IPS DF 19.7 (cell line): Measurements from ENCODE around the gene REXO5.
"Not testable (repeated sequence)": the region's sequence is repeated elsewhere in the genome, so short reads cannot be mapped to it uniquely, and the experiment has no call there.

Experiments
- DNase-seq: peaks from one replicate; pipeline ENCODE4 v3.0.0-alpha.2; 2013; ENCODE audit warnings: low read depth, low spot score

REXO5 gene

DNA sequence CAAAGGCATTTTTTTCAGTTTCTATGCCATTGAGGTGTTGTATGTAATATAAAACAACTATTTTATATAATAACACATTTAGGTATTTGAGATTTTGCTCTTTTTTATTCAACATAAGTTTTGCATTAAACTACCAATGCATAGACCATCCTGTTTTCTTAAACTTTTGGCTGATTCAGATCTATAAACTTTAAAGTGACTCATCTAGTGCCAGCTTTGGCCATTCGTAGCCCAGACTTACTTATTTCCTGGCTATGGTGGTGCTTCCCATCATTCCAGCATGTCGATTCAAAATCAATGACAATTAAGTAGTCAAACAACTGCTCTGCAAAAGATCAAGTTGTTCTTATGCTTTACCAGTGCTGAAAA is 3.2 kb upstream of the REXO5 start:
- DNase-seq = no peak

- no peak for DNase-seq
Observed at GRCh38 chr16:20803561-20804214, 2.6 kb upstream of the REXO5 start.

- not testable (repeated sequence) for DNase-seq
Observed at GRCh38 chr16:20805684-20806167, 601 bp upstream of the REXO5 start.

DNA sequence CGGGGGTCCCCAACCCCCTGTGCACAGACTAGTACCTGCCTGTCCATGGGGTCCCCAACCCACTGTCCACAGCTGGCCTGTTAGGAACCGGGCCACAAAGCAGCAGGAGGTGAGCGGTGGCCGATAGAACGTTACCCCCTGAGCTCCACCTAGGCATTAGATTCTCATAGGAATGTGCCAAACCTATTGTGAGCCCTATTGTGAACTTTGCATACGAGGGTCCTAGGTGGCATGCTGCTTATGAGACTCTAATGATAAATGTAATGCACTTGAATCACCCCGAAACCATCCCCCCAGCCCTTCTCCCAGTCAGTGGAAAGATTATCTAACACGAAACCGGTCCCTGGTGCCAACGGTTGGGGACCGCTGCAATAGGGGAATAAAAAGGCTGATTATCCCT is 1.5 kb downstream of the REXO5 start:
- no peak for DNase-seq

DNA sequence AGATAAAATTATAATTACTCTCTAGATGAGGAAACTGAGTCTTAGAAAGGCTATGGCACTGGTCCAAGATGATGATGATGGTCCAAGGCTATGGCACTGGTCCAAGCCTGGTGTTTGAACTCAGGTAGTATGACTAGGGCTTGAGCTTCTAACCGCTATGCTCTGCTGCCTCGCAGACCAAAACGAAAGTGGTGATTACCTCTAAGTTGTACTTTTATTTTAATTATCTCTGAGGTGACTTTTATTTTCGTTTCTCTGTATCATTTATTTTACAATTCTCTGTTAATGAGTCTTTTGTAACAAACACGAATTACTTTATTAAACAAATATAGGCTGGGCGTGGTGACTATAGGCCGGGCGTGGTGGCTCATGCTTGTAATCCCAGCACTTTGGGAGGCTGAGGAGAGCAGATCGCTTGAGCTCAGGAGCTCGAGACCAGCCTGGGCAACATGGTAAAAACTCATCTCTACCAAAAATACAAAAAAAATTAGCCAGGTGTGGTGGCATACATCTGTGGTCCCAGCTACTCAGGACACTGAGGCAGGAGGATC is 5.6 kb downstream of the REXO5 start:
- DNase-seq = no peak

DNA sequence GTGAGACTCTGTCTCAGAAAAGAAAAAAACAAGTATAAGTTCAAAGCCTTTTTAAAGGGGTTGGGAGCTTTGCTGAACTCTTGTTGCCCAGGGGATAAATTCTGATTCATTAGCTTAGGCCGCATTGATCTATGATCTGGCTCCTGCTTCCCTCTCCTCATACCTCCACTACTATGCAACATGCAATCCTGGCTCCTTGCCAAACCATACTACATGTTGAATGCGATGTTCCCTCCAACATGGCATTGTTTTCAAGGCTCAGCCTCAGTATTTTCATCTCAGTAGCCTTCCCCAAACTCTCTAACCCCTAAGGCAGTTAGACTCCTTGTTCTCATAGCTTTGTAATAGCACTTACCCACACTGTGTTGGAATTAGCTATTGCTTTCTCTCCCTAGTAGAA is 6.2 kb downstream of the REXO5 start:
- no peak for DNase-seq

DNA sequence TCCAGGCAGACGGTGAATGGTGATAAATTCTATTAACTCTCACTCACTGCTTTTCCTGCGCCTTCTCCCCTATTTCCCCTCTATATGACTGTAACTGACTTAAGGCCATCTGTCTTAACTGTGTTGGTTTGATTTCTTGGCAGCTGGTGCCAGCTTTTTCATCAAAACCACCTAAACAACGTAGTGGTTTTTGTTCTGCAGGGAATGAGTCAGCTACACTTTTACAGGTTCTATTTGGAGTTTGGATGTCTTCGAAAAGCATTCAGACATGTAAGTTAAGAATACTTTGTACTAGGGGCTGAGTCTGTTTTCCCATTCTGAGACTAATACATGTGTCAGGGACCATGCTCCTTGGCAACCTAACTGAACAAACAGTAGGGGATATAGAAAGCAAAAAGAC is 8.5 kb downstream of the REXO5 start:
- DNase-seq = no peak

GRCh38 chr16:20818929-20819585 is 12.7 kb downstream of the REXO5 start:
- DNase-seq = no peak

DNA sequence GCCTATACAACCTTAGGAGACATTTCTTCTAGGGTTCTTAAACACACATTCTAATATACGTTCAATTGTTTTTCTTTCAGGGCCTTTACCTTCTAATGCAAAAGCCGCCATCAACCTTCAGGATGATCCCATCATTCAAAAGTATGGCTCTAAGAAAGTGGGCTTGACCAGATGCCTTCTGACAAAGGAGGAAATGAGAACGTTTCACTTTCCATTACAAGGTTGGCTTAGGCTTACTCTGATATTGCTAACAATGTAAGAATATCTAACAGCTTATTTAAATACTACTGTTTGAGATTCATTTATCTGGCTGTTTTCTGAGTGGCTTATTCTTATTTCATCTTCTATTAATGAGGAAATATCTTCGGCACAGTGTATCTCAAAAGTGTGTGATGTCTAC is 15.4 kb downstream of the REXO5 start:
- DNase-seq = no peak

DNA sequence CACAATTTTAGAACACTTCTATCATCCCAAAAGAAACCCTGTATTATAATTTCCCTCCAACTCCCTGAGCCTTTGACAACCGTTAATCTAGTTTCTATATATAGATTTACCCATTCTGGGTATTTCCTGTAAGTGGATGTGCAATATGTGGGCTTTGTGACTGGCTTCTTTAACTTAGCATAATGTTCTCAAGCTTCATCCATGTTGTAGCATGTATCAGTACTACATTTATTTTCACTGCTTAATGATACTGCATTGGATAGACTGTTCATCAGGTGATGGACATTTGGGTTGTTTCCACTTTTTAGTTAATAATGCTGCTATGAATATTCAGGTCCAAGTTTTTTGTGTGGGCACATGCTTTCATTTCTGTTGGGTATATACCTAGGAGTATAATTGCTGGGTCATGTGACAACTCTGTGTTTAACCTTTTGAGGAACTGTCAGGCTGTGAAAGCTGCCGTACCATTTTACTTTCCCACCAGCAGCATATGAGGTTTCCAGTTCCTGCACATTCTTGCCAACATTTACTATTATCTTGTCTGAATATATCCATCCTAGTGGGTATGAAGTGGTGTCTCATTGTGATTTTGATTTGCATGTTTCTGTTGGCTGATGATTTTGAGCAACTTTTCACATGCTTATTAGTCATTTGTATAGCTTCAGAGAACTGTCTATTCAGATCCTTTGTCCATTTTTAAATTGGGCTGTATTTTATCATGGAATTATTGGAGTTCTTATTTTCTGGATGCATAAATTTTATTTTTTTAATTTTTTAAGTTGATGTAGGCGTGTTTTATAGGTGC is 16.4 kb downstream of the REXO5 start:
- no peak for DNase-seq

DNA sequence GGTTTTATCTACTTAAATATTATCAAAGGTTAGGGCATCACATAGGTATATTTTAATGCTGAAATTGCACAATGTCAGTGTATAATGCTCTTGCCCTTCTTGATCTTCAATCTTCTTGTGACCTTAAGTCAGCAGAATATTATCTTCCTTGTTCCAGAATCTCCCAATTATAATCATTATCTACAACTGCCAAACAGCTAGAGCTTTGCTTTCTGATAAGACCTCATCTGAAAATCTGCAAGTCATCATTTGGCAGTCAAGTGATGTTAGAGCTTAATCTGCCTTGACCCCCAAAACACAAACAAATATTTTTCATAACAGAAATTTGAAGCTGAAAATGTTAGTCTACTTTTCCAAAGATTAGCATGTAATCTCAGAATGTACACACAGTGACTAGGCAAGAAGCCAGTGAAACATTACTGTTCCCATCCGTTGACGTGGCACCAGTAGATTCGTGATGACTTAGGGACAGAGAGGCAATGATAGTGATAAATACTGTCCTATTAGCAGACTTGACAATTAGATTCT is 19.8 kb downstream of the REXO5 start:
- DNase-seq = no peak

GRCh38 chr16:20829536-20829935 is 23.2 kb downstream of the REXO5 start:
- no peak for DNase-seq

GRCh38 chr16:20830372-20830771 is 24.0 kb downstream of the REXO5 start:
- DNase-seq = no peak

GRCh38 chr16:20833086-20833485 is 26.8 kb downstream of the REXO5 start:
- no peak for DNase-seq

DNA sequence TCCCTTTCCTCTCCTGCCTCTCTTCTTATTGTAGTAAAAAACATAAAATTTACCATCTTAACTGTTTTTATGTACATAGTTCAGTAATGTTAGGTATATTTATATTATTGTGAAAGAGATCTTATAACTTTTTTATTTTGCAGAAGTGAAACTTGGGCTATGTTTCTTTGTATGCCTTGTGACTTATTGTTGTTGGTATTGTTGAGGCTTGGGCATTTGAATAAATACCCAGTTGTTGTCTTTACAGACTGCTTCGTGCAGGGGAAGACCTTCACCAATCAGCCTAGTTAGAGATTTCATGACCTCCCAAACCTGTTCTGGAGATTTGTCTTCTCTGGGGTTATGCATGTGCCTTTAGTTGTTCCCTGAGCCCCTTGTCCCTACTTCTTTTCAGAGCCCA is 31.9 kb downstream of the REXO5 start:
- DNase-seq = no peak

GRCh38 chr16:20839504-20839903 is 33.2 kb downstream of the REXO5 start:
- DNase-seq = no peak

DNA sequence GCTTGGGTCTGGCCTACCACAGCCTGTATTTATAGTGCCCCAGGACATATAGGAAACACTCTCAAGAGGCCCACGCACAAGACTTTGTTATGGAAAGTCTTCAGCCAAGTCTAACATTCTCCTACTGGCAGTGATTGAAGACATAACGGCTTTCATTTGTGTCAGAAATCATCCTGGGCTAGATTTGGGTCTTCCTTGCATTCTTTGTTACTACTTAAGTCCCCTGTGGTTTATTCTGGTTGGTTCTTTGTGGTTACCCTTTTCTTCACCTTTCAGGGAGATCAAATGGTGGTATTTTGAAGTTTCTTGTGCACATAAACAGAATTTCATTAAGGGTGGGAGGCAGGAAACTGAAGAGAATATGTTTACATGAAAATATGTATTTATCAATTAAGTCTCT is 37.7 kb downstream of the REXO5 start:
- no peak for DNase-seq

DNA sequence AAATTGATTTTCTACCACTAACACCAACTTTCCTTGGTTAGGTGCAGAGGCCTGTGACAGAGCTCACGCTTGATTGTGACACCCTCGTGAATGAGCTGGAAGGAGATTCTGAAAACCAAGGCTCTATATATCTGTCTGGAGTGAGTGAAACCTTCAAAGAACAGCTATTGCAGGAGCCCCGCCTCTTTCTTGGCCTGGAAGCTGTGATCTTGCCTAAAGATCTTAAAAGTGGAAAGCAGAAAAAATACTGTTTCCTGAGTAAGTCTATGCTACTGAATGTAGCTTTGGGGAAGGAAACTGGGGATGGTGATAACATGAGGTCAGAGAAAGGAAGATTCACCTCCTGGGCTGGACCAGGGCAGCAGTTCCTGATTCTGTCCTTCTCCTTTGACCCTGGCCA is 38.3 kb downstream of the REXO5 start:
- DNase-seq = no peak

DNA sequence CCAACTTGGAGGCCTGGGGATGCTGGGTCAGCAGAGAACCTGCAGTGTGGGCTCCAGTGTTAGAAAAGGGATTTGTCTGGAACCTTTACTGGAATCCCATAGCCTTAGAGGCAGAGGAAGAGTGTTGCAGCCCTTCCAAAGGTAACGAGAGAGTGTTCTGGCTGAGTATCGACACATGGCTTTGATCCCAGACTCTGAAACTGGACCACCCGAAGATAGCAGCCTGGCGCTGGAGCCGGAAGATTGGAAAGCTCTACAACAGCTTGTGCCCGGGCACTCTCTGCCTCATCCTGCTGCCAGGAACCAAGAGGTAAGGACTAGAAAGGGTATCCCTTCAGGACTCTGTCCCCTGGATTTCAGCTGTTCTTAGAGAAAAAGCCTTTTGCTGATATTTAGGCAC is 39.7 kb downstream of the REXO5 start:
- no peak for DNase-seq

- DNase-seq = no peak
Observed at GRCh38 chr16:20846551-20846950, 40.2 kb downstream of the REXO5 start.

DNA sequence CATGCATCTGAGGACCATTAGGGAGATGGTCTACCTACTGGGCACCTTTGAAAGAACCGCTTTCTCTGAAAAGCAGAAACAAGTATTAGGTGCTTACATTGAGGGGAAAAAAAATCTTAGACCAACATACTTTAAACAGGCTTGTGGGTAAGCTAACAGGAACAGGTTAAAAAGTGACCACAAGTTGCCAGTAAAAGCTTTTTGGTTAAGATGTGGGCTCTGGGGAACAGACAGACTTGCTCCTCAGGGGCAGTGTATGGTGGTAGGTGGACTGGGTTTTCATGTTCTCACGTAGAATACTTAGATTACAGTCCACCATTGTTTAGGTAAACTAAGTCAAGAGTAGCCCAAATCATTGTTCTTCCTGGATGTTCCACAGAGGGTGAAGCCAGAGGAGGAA is 41.2 kb downstream of the REXO5 start:
- DNase-seq = no peak
